ENCODE measurements around the gene DPP10.

The DPP10 gene

DNA sequence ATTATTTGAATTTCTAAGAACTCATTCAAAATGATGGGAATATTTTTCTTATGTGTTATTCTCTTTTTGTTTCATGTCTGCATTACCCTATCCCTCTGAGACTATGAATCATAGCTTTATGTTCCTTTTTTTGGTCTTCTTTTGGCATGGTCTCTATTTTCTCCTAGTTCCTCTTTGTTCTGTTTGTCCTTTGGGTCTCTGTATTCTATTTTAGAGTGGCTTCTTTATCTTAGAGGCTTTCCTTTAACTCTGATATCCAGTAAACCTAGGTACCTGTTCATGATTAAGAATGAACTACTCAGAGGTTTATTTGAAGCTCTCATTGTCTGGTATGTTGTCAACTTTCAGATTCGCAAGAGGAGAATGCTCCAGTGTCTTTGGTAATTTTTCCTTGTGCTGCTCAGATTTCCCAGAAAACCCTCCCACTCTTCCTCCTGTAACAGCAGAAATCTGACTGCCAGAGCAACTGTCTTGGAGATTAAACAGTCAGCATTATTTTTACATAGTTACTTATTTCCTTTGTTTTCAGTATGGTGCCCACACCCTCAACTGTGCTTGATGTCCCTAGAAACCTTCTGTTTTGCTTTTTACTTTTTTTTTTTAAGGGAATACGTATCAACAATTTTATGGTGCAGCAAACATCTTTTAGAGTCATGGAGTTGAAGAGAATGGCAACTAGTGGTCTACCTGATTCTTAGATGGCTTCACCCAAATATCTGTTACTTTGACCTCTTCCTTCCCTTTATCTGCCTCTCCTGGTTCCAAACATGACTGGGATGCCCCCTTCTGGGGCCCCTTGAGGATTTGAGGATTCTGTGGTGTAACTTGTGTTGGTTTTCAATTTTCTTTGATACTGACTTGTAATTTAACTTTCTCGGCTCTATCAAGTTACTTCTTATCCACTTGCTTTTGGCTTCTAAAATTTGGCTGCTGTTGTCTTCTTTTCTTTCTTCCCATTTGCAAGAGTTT is 92.0 kb downstream of the DPP10 start:
- CTCF ChIA-PET: interaction anchor here (0.6 kb wide), 1 partner anchor 18 kb away, joined by 3 read pairs; no protein-coding TSS in a partner anchor
- no peak overlapping the region for H3K4me3 Mint-ChIP-seq

DNA sequence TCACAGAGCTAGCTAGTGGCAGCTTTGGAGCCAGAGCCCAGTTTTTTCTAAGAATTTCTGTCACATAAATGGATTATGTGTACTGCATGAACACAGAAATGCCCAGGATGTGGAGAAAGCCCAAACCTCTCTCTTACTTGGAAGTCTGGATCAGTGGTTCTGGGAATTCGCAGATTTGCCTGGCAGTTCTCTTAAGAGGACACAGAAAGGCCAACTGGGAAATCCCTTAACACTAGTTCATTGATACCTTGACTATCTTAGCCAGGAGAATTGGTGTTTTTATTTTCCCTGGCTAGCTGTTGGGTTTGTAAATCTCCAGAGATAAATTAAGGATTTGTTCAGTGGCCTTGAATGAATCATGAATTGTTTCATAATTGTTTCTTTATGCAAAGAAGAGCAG is 95.3 kb downstream of the DPP10 start:
- CTCF ChIA-PET: no interaction called here
- H3K4me1 Mint-ChIP-seq: no peaks in the 10 kb centered on the region
- H3K27me3 Mint-ChIP-seq: peaks cover 3% of the 10 kb centered on the region
- no peak overlapping the region for H3K4me3 Mint-ChIP-seq
- DNase-seq: no peak
- no peaks in the 10 kb centered on the region for H3K9me3 Mint-ChIP-seq
- H3K36me3 Mint-ChIP-seq: no peaks in the 10 kb centered on the region
- H3K27ac Mint-ChIP-seq: no peak overlapping the region

More for the DNA sequence above, 92.0 kb downstream of the DPP10 start:
- no peaks in the 10 kb centered on the region for H3K4me1 Mint-ChIP-seq
- no peaks in the 10 kb centered on the region for H3K9me3 Mint-ChIP-seq
- H3K27ac Mint-ChIP-seq: peak overlapping the region; percentile 56
- peaks cover 3% of the 10 kb centered on the region for H3K27me3 Mint-ChIP-seq
- no peaks in the 10 kb centered on the region for H3K36me3 Mint-ChIP-seq
- DNase-seq: no peak

DNA sequence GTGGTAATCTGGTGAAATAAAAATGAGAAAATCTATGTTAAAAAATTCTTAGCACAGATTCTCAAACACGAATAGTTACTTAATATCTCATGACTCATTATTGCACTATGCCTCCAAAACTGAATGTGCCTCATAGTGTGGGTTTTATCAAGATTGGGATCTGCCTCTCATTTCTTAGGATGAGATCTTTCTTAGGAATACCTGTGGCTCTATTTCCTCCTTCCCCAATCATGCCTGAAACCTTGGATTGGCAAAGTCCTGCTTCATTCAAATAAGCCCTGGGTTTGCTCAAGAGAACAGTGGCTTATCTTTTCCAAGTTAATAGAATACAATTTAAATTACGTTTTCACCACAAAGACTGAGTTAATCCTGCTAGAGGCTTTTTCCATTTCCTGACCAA is 100.3 kb downstream of the DPP10 start:
- Mint-ChIP-seq H3K36me3 (no peaks in the 10 kb centered on the region), H3K4me1 (no peaks in the 10 kb centered on the region), H3K9me3 (no peaks in the 10 kb centered on the region), H3K27me3 (peaks cover 4% of the 10 kb centered on the region), H3K27ac (no peak overlapping the region), H3K4me3 (no peak overlapping the region)
- no peak for DNase-seq
- CTCF ChIA-PET: no interaction called here

DNA sequence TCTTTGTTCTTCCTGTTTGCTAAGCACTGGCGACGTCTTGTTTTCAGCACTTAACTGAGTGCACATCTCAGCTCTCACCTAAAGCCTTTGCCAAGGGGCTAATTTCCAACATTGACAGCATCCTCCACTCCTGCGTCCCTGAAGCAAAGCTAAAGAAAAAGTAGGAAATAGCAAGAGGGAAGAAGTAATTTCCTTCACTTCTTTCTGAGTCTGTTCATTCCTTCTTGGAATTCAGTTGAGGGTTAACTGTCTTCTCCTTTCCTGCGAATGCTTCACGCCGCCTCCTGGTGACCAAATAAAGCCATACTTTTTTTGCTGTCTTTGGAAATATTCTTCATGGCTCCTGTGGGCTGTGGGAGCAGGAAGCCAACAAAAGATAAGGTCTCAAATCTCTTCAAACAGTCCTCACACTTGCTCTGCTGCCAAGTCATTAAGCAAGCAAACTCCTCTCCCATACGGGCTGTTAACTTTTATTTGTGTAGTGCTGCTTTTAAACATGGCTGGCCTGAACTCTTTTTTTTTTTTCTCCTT is 100.9 kb downstream of the DPP10 start:
- H3K36me3 Mint-ChIP-seq: no peaks in the 10 kb centered on the region
- DNase-seq: no peak
- H3K4me3 Mint-ChIP-seq: no peak overlapping the region
- CTCF ChIA-PET: no interaction called here
- H3K9me3 Mint-ChIP-seq: no peaks in the 10 kb centered on the region
- H3K27me3 Mint-ChIP-seq: peaks cover 4% of the 10 kb centered on the region
- no peak overlapping the region for H3K27ac Mint-ChIP-seq
- no peaks in the 10 kb centered on the region for H3K4me1 Mint-ChIP-seq

DNA sequence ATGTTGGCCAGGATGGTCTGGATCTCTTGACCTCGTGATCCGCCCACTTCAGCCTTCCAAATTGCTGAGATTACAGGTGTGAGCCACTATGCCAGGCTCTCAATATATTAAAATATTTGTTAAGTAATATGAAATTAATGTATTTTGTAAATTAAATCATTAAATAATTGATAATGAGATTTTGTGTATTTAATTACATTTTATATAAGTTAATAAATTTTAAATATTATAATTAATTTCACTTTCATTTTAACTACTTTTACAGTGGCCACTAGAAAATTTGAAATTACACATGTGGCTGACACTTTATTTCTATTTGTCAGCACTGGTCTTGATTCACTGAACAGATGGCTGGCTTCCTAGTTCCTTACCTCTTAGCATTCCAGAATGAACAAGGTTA is 102.6 kb downstream of the DPP10 start:
- H3K36me3 Mint-ChIP-seq: no peaks in the 10 kb centered on the region
- H3K9me3 Mint-ChIP-seq: no peaks in the 10 kb centered on the region
- peaks cover 4% of the 10 kb centered on the region for H3K27me3 Mint-ChIP-seq
- CTCF ChIA-PET: no interaction called here
- H3K4me1 Mint-ChIP-seq: no peaks in the 10 kb centered on the region
- no peak overlapping the region for H3K27ac Mint-ChIP-seq
- H3K4me3 Mint-ChIP-seq: no peak overlapping the region
- no peak for DNase-seq

DNA sequence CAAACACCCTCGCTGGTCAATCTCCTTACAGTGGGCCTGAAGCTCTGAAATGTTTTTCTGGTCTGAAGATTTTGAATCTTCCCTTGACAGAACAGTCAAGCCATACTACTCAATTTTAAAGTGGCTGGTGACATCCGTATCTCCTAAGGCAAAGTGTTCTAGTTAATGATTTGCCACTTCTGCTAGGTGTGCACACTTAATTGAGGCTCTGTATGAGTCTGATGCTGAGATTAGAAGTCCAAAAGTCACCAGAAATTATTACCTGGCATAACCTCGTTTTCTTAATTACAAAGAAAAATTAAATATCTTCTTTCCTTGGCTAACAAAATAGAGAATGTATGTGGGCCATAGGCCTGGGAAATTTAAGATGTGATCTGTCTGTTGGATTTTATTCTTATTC is 104.1 kb downstream of the DPP10 start:
- Mint-ChIP-seq H3K27ac (no peak overlapping the region), H3K4me3 (no peak overlapping the region), H3K4me1 (no peaks in the 10 kb centered on the region), H3K36me3 (no peaks in the 10 kb centered on the region), H3K9me3 (no peaks in the 10 kb centered on the region), H3K27me3 (peaks cover 4% of the 10 kb centered on the region)
- DNase-seq: no peak
- CTCF ChIA-PET: no interaction called here

DNA sequence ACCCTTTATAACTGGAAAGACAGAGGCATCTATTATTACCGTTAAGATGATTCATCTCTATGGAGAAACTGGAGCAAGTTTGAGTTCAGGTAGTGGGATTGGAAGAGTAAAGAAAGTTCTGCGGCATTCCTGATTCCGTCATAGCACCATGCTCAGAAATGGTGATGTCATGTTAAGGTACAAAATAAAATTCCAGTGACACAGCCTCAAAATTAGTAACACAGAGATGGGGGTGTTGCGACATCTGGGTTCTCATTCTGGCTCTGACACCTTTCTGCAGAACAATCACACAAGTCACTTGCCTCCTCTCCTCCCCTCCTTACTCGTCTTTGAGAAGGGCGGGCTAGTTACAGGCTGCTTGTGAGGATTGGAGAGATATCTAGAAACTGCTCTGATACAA is 105.7 kb downstream of the DPP10 start:
- H3K9me3 Mint-ChIP-seq: no peaks in the 10 kb centered on the region
- no peak overlapping the region for H3K27ac Mint-ChIP-seq
- DNase-seq: no peak
- no peak overlapping the region for H3K4me3 Mint-ChIP-seq
- H3K36me3 Mint-ChIP-seq: no peaks in the 10 kb centered on the region
- H3K27me3 Mint-ChIP-seq: peaks cover 3% of the 10 kb centered on the region
- no peaks in the 10 kb centered on the region for H3K4me1 Mint-ChIP-seq
- CTCF ChIA-PET: no interaction called here

DNA sequence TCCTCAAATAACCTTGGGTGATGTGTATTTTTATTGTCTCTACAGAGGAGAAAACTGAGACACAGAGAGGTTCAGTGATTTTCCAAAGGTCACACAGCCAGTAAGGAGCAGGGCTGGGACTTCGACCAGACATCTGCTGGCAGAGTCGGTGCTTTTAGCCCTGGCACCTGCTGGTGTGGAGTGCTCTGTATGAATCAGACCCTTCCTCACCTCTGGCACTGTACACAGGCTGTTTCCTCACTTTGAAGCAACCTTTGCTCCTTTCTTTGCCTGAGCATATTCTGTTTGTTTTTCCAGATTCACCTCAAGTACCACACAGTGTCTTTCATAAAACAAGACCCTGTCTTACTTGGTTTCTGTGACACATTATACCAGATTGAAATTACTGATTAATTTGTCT is 107.9 kb downstream of the DPP10 start:
- no peak for DNase-seq
- H3K27ac Mint-ChIP-seq: no peak overlapping the region
- H3K36me3 Mint-ChIP-seq: no peaks in the 10 kb centered on the region
- no peak overlapping the region for H3K4me3 Mint-ChIP-seq
- H3K9me3 Mint-ChIP-seq: no peaks in the 10 kb centered on the region
- CTCF ChIA-PET: interaction anchor here (0.9 kb wide), 1 partner anchor 850 kb away, joined by 3 read pairs; no protein-coding TSS in a partner anchor
- no peaks in the 10 kb centered on the region for H3K4me1 Mint-ChIP-seq
- no peaks in the 10 kb centered on the region for H3K27me3 Mint-ChIP-seq

DNA sequence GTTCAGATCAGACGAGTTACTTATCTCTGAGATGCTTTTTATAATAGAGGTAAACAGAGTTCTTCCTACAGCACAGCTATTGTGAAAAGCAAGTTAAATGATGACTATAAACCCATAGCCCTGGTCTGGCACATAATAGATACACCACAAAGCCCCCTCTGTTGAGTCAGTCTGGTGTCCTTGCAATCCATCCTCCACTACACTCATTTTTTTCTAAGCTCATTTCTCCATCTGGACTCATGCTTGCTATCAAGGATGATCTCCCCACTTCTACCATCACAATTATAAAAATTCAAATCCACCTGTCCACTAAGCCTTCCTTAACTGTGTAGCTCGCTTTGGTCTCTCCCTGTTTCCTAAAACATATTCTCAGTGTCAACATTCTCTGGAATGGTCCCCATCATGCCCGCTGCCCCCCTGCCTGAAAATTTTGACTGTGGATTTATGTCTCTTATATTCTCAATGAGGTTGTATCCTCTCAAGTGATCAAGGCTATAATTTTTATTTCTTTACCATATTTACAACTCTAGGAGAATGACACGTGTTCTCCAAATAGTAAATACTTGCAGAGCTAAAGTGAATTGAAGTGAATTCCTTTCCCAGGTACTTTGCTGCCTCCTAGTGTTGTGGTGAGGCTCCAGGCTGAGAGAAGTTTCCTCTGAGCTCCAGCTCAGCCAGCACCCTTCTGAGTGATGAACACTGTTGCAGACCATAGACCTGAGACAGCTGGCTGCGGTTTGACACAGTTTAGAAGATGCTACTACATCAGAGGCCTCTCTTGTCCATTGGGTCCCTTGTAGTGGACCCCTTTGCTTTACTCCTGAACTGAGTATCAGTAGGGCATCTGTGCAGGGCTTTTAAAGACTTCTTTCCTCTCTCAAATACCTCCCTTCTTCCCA is 108.7 kb downstream of the DPP10 start:
- Mint-ChIP-seq H3K4me3 (no peak overlapping the region), H3K27ac (no peak overlapping the region), H3K9me3 (no peaks in the 10 kb centered on the region), H3K4me1 (no peaks in the 10 kb centered on the region), H3K36me3 (no peaks in the 10 kb centered on the region), H3K27me3 (no peaks in the 10 kb centered on the region)
- peak; percentile 34 for DNase-seq
- CTCF ChIA-PET: interaction anchor here (0.9 kb wide), 1 partner anchor 851 kb away, joined by 3 read pairs; no protein-coding TSS in a partner anchor

DNA sequence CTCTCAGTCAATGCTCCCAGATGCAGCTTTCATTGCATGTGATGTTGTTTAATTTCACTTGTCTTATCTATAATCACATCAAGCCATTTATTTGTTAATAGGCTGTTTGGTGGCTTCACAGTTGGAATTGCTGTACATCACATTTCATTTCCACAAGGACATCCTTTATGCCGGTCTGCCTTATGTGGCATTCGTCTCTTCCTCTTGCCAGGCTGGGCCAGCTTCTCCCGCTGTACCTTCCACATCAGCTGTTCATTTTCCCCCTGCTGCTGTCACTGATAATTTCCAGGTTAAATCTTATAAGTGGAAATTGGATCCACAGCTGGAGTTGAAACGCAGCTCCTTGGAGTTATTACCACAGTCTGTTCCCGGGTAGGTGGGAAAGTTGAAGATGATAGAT is 110.6 kb downstream of the DPP10 start:
- H3K36me3 Mint-ChIP-seq: no peaks in the 10 kb centered on the region
- no peak overlapping the region for H3K4me3 Mint-ChIP-seq
- no peaks in the 10 kb centered on the region for H3K27me3 Mint-ChIP-seq
- H3K4me1 Mint-ChIP-seq: no peaks in the 10 kb centered on the region
- no peak overlapping the region for H3K27ac Mint-ChIP-seq
- DNase-seq: no peak
- CTCF ChIA-PET: no interaction called here
- no peaks in the 10 kb centered on the region for H3K9me3 Mint-ChIP-seq

DNA sequence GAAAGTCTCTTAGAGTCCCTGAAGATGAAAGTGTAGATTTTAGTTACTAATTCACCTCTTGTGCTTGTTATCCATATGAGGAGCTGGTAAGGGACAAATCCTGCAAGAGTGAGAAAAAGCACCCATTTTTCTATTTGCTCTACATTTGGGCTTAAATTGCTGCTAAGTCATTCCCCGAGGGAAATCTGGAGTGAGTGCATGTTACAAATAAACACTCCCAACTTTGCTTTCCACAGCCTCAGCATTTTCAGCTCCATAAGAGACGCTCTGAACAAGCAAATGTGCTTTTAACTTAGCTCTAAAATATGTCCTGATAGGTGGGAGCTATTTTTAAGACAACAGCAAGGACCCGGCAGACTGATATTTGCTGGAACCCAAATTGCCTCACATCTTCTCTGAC is 126.7 kb downstream of the DPP10 start:
- CTCF ChIA-PET: interaction anchor here (0.6 kb wide), 1 partner anchor 1263 kb away, joined by 3 read pairs; no protein-coding TSS in a partner anchor
- Mint-ChIP-seq H3K27ac (no peak overlapping the region), H3K4me1 (no peaks in the 10 kb centered on the region), H3K36me3 (no peaks in the 10 kb centered on the region), H3K27me3 (no peaks in the 10 kb centered on the region), H3K9me3 (no peaks in the 10 kb centered on the region), H3K4me3 (no peak overlapping the region)
- no peak for DNase-seq

DNA sequence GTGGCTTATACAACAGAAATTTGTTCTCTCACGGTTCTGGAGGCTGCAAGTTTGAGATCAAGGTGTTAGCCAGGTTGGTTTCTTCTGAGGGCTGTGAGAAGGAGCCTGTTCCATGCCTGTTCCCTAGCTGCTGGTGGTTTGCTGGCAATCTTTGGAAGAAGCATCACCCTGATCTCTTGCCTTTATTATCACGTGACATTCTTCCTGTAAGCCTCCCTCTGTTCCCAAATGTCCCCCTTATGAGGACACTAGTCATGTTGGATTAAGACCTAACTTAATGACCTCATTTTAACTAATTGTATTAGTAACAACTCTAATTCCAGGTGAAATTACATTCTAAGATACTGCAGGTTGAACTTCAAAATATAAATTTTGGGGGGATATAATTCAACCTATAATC is 135.2 kb downstream of the DPP10 start:
- Mint-ChIP-seq H3K27ac (no peak overlapping the region), H3K36me3 (no peaks in the 10 kb centered on the region), H3K27me3 (no peaks in the 10 kb centered on the region), H3K4me3 (no peak overlapping the region), H3K4me1 (no peaks in the 10 kb centered on the region), H3K9me3 (no peaks in the 10 kb centered on the region)
- DNase-seq: no peak
- CTCF ChIA-PET: no interaction called here

DNA sequence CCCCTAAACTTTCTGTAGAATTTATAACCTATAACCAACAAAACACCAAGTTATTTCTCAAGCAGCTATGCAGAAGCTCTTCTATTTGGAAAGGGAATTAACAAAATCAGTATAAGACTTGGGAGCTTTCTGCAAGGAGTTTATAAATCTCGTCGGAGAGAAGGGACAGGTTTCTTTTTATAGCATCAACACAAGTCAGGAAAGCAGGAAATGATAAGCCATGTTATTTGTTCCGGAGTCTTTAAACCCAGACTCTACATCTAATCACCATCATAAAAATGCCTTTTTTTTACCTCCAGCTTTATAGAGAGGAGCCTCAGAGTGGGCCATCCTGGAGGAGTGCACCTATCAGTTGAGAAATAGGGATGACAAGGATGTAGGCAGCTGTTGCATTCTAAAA is 137.1 kb downstream of the DPP10 start:
- DNase-seq: no peak
- Mint-ChIP-seq H3K9me3 (no peaks in the 10 kb centered on the region), H3K4me3 (no peak overlapping the region), H3K27ac (no peak overlapping the region), H3K4me1 (no peaks in the 10 kb centered on the region), H3K36me3 (no peaks in the 10 kb centered on the region), H3K27me3 (no peaks in the 10 kb centered on the region)
- CTCF ChIA-PET: no interaction called here

DNA sequence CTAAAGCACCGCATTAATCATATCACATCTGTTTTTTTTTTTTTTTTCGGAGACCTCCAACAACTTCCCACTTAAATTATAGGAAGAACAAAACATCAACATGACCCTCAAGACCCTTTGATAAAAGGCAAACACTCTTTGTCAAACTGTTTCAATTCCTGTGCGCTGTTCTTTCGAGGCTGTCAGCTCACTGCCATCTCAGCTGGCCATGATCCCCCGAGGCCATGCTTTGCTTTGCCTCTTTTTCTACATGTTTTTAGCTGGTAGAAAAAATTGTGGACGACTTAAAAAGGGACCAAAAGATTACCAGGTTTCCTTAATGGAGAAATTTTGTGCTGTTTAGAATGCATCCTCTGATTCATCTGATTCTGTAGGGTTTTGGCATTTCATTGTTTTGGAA is 138.2 kb downstream of the DPP10 start:
- DNase-seq: no peak
- Mint-ChIP-seq H3K27ac (no peak overlapping the region), H3K36me3 (no peaks in the 10 kb centered on the region), H3K4me3 (no peak overlapping the region), H3K9me3 (no peaks in the 10 kb centered on the region), H3K27me3 (no peaks in the 10 kb centered on the region), H3K4me1 (no peaks in the 10 kb centered on the region)
- CTCF ChIA-PET: no interaction called here

Measured in activated naive CD4-positive, alpha-beta T cell treated with anti-CD3 and anti-CD28 coated beads, Interleukin-2, amount 10 ng/mL, durations not matched to agents 7 days and 5 days (primary cell).